SK-N-SH (cell line): ENCODE data around the gene SLC5A11. TPM values are rescaled to one million over a fixed set of nuclear protein-coding genes. Genes with fewer than 3 reads are reported as not detected.
A peak's percentile ranks its signal among the peaks of the same experiment; 100 is the strongest.

Source experiments
- CTCF ChIA-PET: fragments of 300-600, 350-600 bp; formaldehyde crosslinking; extraction: SDS; loops from one replicate; lab custom pipeline; 2021; lab: Yijun Ruan, JAX
- POLR2A ChIA-PET: fragments of 350-600 bp; sonication (Branson Sonifier 250); formaldehyde crosslinking; extraction: SDS; loops from one replicate; lab custom pipeline; 2020; ENCODE audit warnings: antibody characterized with exemption, inconsistent platforms; lab: Yijun Ruan, JAX
- DNase-seq: peaks from one replicate; pipeline ENCODE4 v3.0.0; 2012
- H2AFZ ChIP-seq: fragments of 200-600 bp; sonication (generic); 2 replicates; pipeline ENCODE4 v1.8.1; 2016; ENCODE audit warnings: antibody characterized with exemption, mild to moderate bottlenecking, low read depth
- H3F3A ChIP-seq: fragments of 200-600 bp; sonication (generic); replicated peaks from 2 replicates; pipeline ENCODE3; 2016; ENCODE audit warnings: antibody characterized with exemption, mild to moderate bottlenecking; ENCODE audit not compliant: insufficient read depth
- H3K27ac ChIP-seq, 2 experiments: fragments of 200-500 bp in 1 of 2; fragments of 200-600 bp in 1 of 2; sonication (Bioruptor generic) in 1 of 2; sonication (generic), shearing (Covaris generic) in 1 of 2; 2 replicates each; pipeline versions ENCODE4 v1.5.1 to v1.6.1; 2014 to 2016; ENCODE audit warnings: low read depth in 2 of 2, inconsistent platforms in 1 of 2, low read length in 1 of 2, mild to moderate bottlenecking in 1 of 2, mixed read lengths in 1 of 2
- H3K27me3 ChIP-seq: fragments of 200-600 bp; sonication (generic), shearing (Covaris generic); 2 replicates; pipeline ENCODE4 v1.6.1; 2016; ENCODE audit warnings: mixed run types; ENCODE audit not compliant: insufficient read depth
- H3K36me3 ChIP-seq, 2 experiments: fragments of 200-500 bp in 1 of 2; fragments of 200-600 bp in 1 of 2; sonication (Bioruptor generic) in 1 of 2; sonication (generic) in 1 of 2; replicated peaks in 1 of 2; 2 replicates each; pipeline versions ENCODE3 to v1.5.1; 2014 to 2016; ENCODE audit warnings: low read length in 1 of 2, mild to moderate bottlenecking in 1 of 2; ENCODE audit not compliant: insufficient read depth in 2 of 2, control insufficient read depth in 1 of 2
- H3K4me1 ChIP-seq, 2 experiments: fragments of 200-500 bp in 1 of 2; fragments of 200-600 bp in 1 of 2; sonication (Bioruptor generic) in 1 of 2; sonication (generic), shearing (Covaris generic) in 1 of 2; 2 replicates each; pipeline versions ENCODE4 v1.5.1 to v1.6.1; 2014 to 2016; ENCODE audit warnings: low read depth in 1 of 2, low read length in 1 of 2, mixed run types in 1 of 2; ENCODE audit not compliant: insufficient read depth in 2 of 2, control insufficient read depth in 1 of 2
- H3K4me2 ChIP-seq: fragments of 200-600 bp; sonication (generic), shearing (Covaris generic); 2 replicates; pipeline ENCODE4 v1.6.1; 2017; ENCODE audit warnings: mixed run types
- H3K4me3 ChIP-seq, 2 experiments: fragments of 200-500 bp in 1 of 2; fragments of 200-600 bp in 1 of 2; sonication (Bioruptor generic) in 1 of 2; sonication (generic), shearing (Covaris generic) in 1 of 2; 2 replicates each; pipeline versions ENCODE4 v1.5.1 to v1.8.1; 2014 to 2016; ENCODE audit warnings: low read depth in 2 of 2, inconsistent platforms in 1 of 2, low read length in 1 of 2, mild to moderate bottlenecking in 1 of 2, mixed read lengths in 1 of 2, moderate library complexity in 1 of 2
- H3K79me2 ChIP-seq: fragments of 200-600 bp; sonication (generic); 2 replicates; pipeline ENCODE4 v1.8.1; 2017; ENCODE audit warnings: mild to moderate bottlenecking; ENCODE audit not compliant: insufficient read depth
- H3K9ac ChIP-seq: fragments of 200-600 bp; sonication (generic); 2 replicates; pipeline ENCODE4 v1.6.1; 2017; ENCODE audit warnings: mixed run types
- H3K9me2 ChIP-seq: fragments of 200-600 bp; sonication (generic); 2 replicates; pipeline ENCODE4 v1.6.1; 2017; ENCODE audit warnings: mixed run types
- H3K9me3 ChIP-seq: fragments of 200-600 bp; sonication (generic); 2 replicates; pipeline ENCODE4 v1.6.1; 2017; ENCODE audit warnings: mixed run types, mild to moderate bottlenecking, moderate library complexity
- H4K20me1 ChIP-seq: fragments of 200-600 bp; sonication (generic); 2 replicates; pipeline ENCODE4 v1.6.1; 2017; ENCODE audit warnings: mild to moderate bottlenecking, mixed run types; ENCODE audit not compliant: insufficient read depth
- ELF1 ChIP-seq: IDR thresholded peaks from 2 replicates; pipeline ENCODE4 v1.4.0; 2012
- EP300 ChIP-seq, 2 experiments: IDR thresholded peaks; 2 replicates each; pipeline versions ENCODE4 v1.4.0 to v1.6.1; 2012; ENCODE audit warnings: borderline replicate concordance in 1 of 2, low read depth in 1 of 2, low read length in 1 of 2
- FOSL2 ChIP-seq: IDR thresholded peaks from 2 replicates; pipeline ENCODE4 v1.4.0; 2012; ENCODE audit warnings: low read depth, mild to moderate bottlenecking, moderate library complexity, borderline replicate concordance
- FOXJ3 ChIP-seq: sonication (generic); formaldehyde crosslinking; IDR thresholded peaks from 2 replicates; pipeline ENCODE4 v1.5.1; 2020; ENCODE audit warnings: mild to moderate bottlenecking, missing genetic modification reagents
- GATA2 ChIP-seq: sonication (generic); formaldehyde crosslinking; IDR thresholded peaks from 2 replicates; pipeline ENCODE4 v1.5.0; 2020; ENCODE audit warnings: mild to moderate bottlenecking, missing genetic modification reagents
- MEF2A ChIP-seq: IDR thresholded peaks from 2 replicates; pipeline ENCODE4 v1.4.0; 2012; ENCODE audit warnings: low read depth, borderline replicate concordance
- NFIC ChIP-seq: IDR thresholded peaks from 2 replicates; pipeline ENCODE4 v1.4.0; 2012; ENCODE audit warnings: borderline replicate concordance
- NRF1 ChIP-seq: IDR thresholded peaks from 2 replicates; pipeline ENCODE4 v1.6.1; 2012; ENCODE audit warnings: low read depth, mild to moderate bottlenecking, low read length
- PBX3 ChIP-seq: IDR thresholded peaks from 2 replicates; pipeline ENCODE4; 2012
- RAD21 ChIP-seq: IDR thresholded peaks from 2 replicates; pipeline ENCODE4 v1.6.1; 2012; ENCODE audit warnings: mild to moderate bottlenecking, low read length
- RCOR1 ChIP-seq: fragments of 150-350 bp; IDR thresholded peaks from 2 replicates; pipeline ENCODE4 v1.6.1; 2017; ENCODE audit warnings: antibody characterized with exemption, low read length
- REST ChIP-seq: IDR thresholded peaks from 2 replicates; pipeline ENCODE4 v1.6.1; 2012; ENCODE audit warnings: mild to moderate bottlenecking, low read depth, low read length, moderate library complexity
- TCF12 ChIP-seq: IDR thresholded peaks from 2 replicates; pipeline ENCODE4 v1.4.0; 2012
- USF1 ChIP-seq: IDR thresholded peaks from 2 replicates; pipeline ENCODE4 v1.4.0; 2012; ENCODE audit warnings: low read depth, borderline replicate concordance
- WGBS: methylation state at CpG from one replicate; pipeline ENCODE4 v1.1.6; 2017; ENCODE audit warnings: low lambda C conversion rate; 5-methylcytosine and 5-hydroxymethylcytosine counted together
- polyA plus RNA-seq, 3 experiments: library from polyadenylated mRNA; depleted of rRNA; stranded (reverse); fragments of >200 nt; gene quantifications; 2 replicates each; pipeline ENCODE4 v1.2.3, GENCODE V29; 2012

Gene SLC5A11
- polyA plus RNA-seq, 1 of the 3 experiments (the other 2 are of a cell fraction) = not detected

- Histone ChIP-seq H3K4me1 (peaks cover 10 to 21% of the 10 kb centered on the region in 2 experiments; a peak in 2 of 4 replicates), H2AFZ (peak overlapping the region; percentile 73), H3K27me3 (no peaks in the 10 kb centered on the region), H4K20me1 (0 out of 2 replicates have a peak, but pooled peaks cover 4% of the 10 kb centered on the region), H3K4me2 (peak overlapping the region; percentile 69), H3K9ac (no peak overlapping the region), H3K4me3 (peak overlapping the region; percentile 13 to 35; a peak in 3 of 4 replicates), H3K36me3 (no peaks in the 10 kb centered on the region), H3F3A (peaks cover 24% of the 10 kb centered on the region), H3K27ac (peak overlapping the region in 1 of 2 experiments; percentile 23; a peak in 1 of 4 replicates), H3K9me3 (no peaks in the 10 kb centered on the region), H3K9me2 (no peaks in the 10 kb centered on the region), H3K79me2 (no peaks in the 10 kb centered on the region)
- CTCF ChIA-PET = interaction anchor here (1.5 kb wide), 1 partner anchor 52 kb away, joined by 4 read pairs; no protein-coding TSS in a partner anchor
- TF ChIP-seq PBX3 (peak; percentile 72), REST (0 out of 2 replicates have a peak, but pooled peaks have one; percentile 4), GATA2 (CRISPR knock-in tag) (0 out of 2 replicates have a peak, but pooled peaks have one; percentile 22), ELF1 (no peak), EP300 (IDR thresholded peaks at IDR 0.05; ENCODE audit: borderline replicate concordance in 1 of 2, low read depth in 1 of 2, low read length in 1 of 2) (peak; percentile 21 to 58; a peak in 3 of 4 replicates), RAD21 (0 out of 2 replicates have a peak, but pooled peaks have one; percentile 14), FOSL2 (peak; percentile 36; the same call in 1 of the 2 replicates), USF1 (no peak), FOXJ3 (CRISPR knock-in tag) (peak; percentile 54; the same call in 1 of the 2 replicates), NFIC (peak; percentile 73; the same call in 1 of the 2 replicates), MEF2A (no peak), TCF12 (peak; percentile 35; the same call in 1 of the 2 replicates), RCOR1 (0 out of 2 replicates have a peak, but pooled peaks have one; percentile 28), NRF1 (no peak)
- peak; percentile 75 for DNase-seq
- 3% methylated on average over 18 of the region's 18 CpGs for WGBS
- POLR2A ChIA-PET = interaction anchor here (0.6 kb wide), 1 partner anchor 264 kb away, joined by 3 read pairs; no protein-coding TSS in a partner anchor
Observed at GRCh38 chr16:24853830-24854229, 8.1 kb downstream of the SLC5A11 start.
